A673 (cell line): Measurements from ENCODE around the gene PRIMA1. TPM values are rescaled to one million over a fixed set of nuclear protein-coding genes. Genes with fewer than 3 reads are reported as not detected.

ENCODE experiments used
- BruUV-seq: library from RNA; stranded (reverse); fragments of 400-500 nt; replicated peaks from 2 replicates; lab custom pipeline; 2021; lab: Mats Ljungman, UMichigan
- CTCF ChIA-PET: fragments of 300-600 bp; sonication (Branson Sonifier 250); formaldehyde crosslinking; loops from one replicate; lab custom pipeline; 2022; ENCODE audit warnings: antibody characterized with exemption; lab: Charles Lee
- POLR2A ChIA-PET: fragments of 300-600 bp; sonication (Branson Sonifier 250); formaldehyde crosslinking; loops from one replicate; lab custom pipeline; 2022; ENCODE audit warnings: antibody characterized with exemption; ENCODE audit not compliant: low non-redundant PET; lab: Charles Lee
- DNase-seq: peaks from one replicate; pipeline ENCODE4 v3.0.0-alpha.2; 2015; ENCODE audit warnings: low spot score
- H3K27ac ChIP-seq: fragments of 200-600 bp; sonication (generic); 2 replicates; pipeline ENCODE4 v1.5.1; 2016; ENCODE audit warnings: mixed run types, low read depth, mild to moderate bottlenecking, mixed read lengths, antibody characterized with exemption, low read length; ENCODE audit not compliant: poor library complexity, severe bottlenecking
- H3K27me3 ChIP-seq: fragments of 200-600 bp; sonication (generic); replicated peaks from 2 replicates; pipeline ENCODE4 v1.6.1; 2017; ENCODE audit warnings: mixed run types, low read depth, mild to moderate bottlenecking, mixed read lengths, antibody characterized with exemption, low read length; ENCODE audit not compliant: insufficient read depth, poor library complexity
- H3K36me3 ChIP-seq: fragments of 200-600 bp; sonication (generic); 2 replicates; pipeline ENCODE4 v1.6.1; 2016; ENCODE audit warnings: mixed run types, mild to moderate bottlenecking, mixed read lengths, antibody characterized with exemption, low read length; ENCODE audit not compliant: insufficient read depth, poor library complexity, severe bottlenecking
- H3K4me1 ChIP-seq: fragments of 200-600 bp; sonication (generic); 2 replicates; pipeline ENCODE4 v1.6.1; 2017; ENCODE audit warnings: mixed run types, mild to moderate bottlenecking, mixed read lengths, antibody characterized with exemption, low read length; ENCODE audit not compliant: insufficient read depth, poor library complexity, severe bottlenecking
- H3K4me3 ChIP-seq: fragments of 200-600 bp; sonication (generic); 2 replicates; pipeline ENCODE4 v1.5.1; 2016; ENCODE audit warnings: low read depth, mixed run types, mild to moderate bottlenecking, mixed read lengths, low read length; ENCODE audit not compliant: poor library complexity, severe bottlenecking
- H3K9me3 ChIP-seq: fragments of 200-600 bp; sonication (generic); 2 replicates; pipeline ENCODE4 v1.6.1; 2016; ENCODE audit warnings: mixed run types, low read depth, mild to moderate bottlenecking, mixed read lengths, antibody characterized with exemption, low read length; ENCODE audit not compliant: poor library complexity, severe bottlenecking
- CTCF ChIP-seq: fragments of 300-800, 200-600 bp; sonication (generic); conservative IDR thresholded peaks from 2 replicates; pipeline ENCODE4 v1.5.1; 2017; ENCODE audit warnings: low read depth, mild to moderate bottlenecking, antibody characterized with exemption, low read length, moderate library complexity, mixed read lengths
- EZH2 ChIP-seq: fragments of 200-600 bp; sonication (generic); IDR thresholded peaks from 2 replicates; pipeline ENCODE4 v1.6.1; 2017; ENCODE audit warnings: borderline replicate concordance, low read depth, mild to moderate bottlenecking, mixed read lengths, antibody characterized with exemption, low read length; ENCODE audit not compliant: poor library complexity, severe bottlenecking
- intact Hi-C: fragments of 100-400 bp; cut with micrococcal nuclease; formaldehyde crosslinking; loops from one replicate; pipeline ENCODE4 v1.10.0; 2022; ENCODE audit not compliant: unreplicated experiment
- total RNA-seq: library from RNA; stranded (reverse); gene quantifications from 2 replicates; pipeline ENCODE4 v1.2.3, GENCODE V29; 2021

Gene PRIMA1
- total RNA-seq, 1 experiment from 2014 or later = 0.09 TPM

- BruUV-seq = no TSS peak
- no peaks in the 10 kb centered on the region for H3K27me3 ChIP-seq
- intact Hi-C loops = no loop called here
- no peaks in the 10 kb centered on the region for H3K9me3 ChIP-seq
- ChIA-PET POLR2A (no interaction called here), CTCF (no interaction called here)
- no peak for DNase-seq
- no peak overlapping the region for H3K4me3 ChIP-seq
- H3K4me1 ChIP-seq = no peaks in the 10 kb centered on the region
- H3K27ac ChIP-seq = no peak overlapping the region
- TF ChIP-seq CTCF = no peak
- no peak for TF ChIP-seq EZH2
- H3K36me3 ChIP-seq = no peaks in the 10 kb centered on the region
These were observed 63.2 kb downstream of the PRIMA1 start for GRCh38 chr14:93725002-93725582.

GRCh38 chr14:93723001-93723400, 65.3 kb downstream of the PRIMA1 start:
- H3K4me3 ChIP-seq = no peak overlapping the region
- no peaks in the 10 kb centered on the region for H3K9me3 ChIP-seq
- no TSS peak for BruUV-seq
- TF ChIP-seq CTCF (no peak), EZH2 (no peak)
- intact Hi-C loops = no loop called here
- CTCF ChIA-PET = no interaction called here
- no peak for DNase-seq
- no peaks in the 10 kb centered on the region for H3K4me1 ChIP-seq
- no peak overlapping the region for H3K27ac ChIP-seq
- no peaks in the 10 kb centered on the region for H3K36me3 ChIP-seq
- H3K27me3 ChIP-seq = no peaks in the 10 kb centered on the region
- POLR2A ChIA-PET = no interaction called here

GRCh38 chr14:93720981-93721483, 67.3 kb downstream of the PRIMA1 start:
- H3K27ac ChIP-seq = no peak overlapping the region
- no peak for DNase-seq
- H3K27me3 ChIP-seq = no peaks in the 10 kb centered on the region
- no peaks in the 10 kb centered on the region for H3K4me1 ChIP-seq
- H3K4me3 ChIP-seq = no peak overlapping the region
- POLR2A ChIA-PET = no interaction called here
- no peaks in the 10 kb centered on the region for H3K9me3 ChIP-seq
- intact Hi-C loops = no loop called here
- TF ChIP-seq CTCF (no peak), EZH2 (no peak)
- H3K36me3 ChIP-seq = no peaks in the 10 kb centered on the region
- no TSS peak for BruUV-seq
- CTCF ChIA-PET = no interaction called here
